ENCODE measurements around the gene SEMA3B. TPM values are rescaled to one million over a fixed set of nuclear protein-coding genes. Genes with fewer than 3 reads are reported as not detected.
A peak's percentile ranks its signal among the peaks of the same experiment; 100 is the strongest.

The SEMA3B gene
- total and polyA plus RNA-seq, 2 of the 4 experiments (the other 2 are of a cell fraction): 4.3 to 29.3 TPM

- no peak for TF ChIP-seq CEBPB (IDR thresholded peaks at IDR 0.05; ENCODE audit: low read depth, low read length)
- TF ChIP-seq NFE2L2 (IDR thresholded peaks at IDR 0.05; ENCODE audit: low read depth, low read length): no peak
- TF ChIP-seq RCOR1 (IDR thresholded peaks at IDR 0.05; ENCODE audit: insufficient replicate concordance, low read length): no peak
These were observed 33.0 kb upstream of the SEMA3B start, which contains the start of gene GNAI2 (continued) for GRCh38 chr3:50235716-50236483.

- WGBS, 2 experiments (ENCODE audit: extremely low coverage in 2 of 2, insufficient read length in 1 of 2): 2% methylated on average over 9 of the region's 13 CpGs; no CpG with 5 or more reads in 1 of the 2 experiments
- POLR2A ChIA-PET (ENCODE audit: unreplicated experiment): interaction anchor here (1.4 kb wide), 1 partner anchor 10 kb away, joined by 6 read pairs; no protein-coding TSS in a partner anchor
- no peak for TF ChIP-seq POLR2A (IDR thresholded peaks at IDR 0.05; ENCODE audit: low read depth, low read length)
- TF ChIP-seq MAFK (IDR thresholded peaks at IDR 0.05; ENCODE audit: low read depth, low read length): no peak
- no peak for TF ChIP-seq CHD1 (IDR thresholded peaks at IDR 0.05; ENCODE audit: low read depth, low read length)
- no peak for TF ChIP-seq FOS (IDR thresholded peaks at IDR 0.05; ENCODE audit: low read depth, low read length)
- no peak for TF ChIP-seq RFX5 (IDR thresholded peaks at IDR 0.05; ENCODE audit: low read depth, low read length)
- no peak for TF ChIP-seq RCOR1 (IDR thresholded peaks at IDR 0.05; ENCODE audit: insufficient replicate concordance, low read length)
- TF ChIP-seq MXI1 (IDR thresholded peaks at IDR 0.05; ENCODE audit: borderline replicate concordance, low read depth, low read length): no peak
- TF ChIP-seq RAD21 (IDR thresholded peaks at IDR 0.05; ENCODE audit: low read length): no peak
- TF ChIP-seq BHLHE40 (IDR thresholded peaks at IDR 0.05; ENCODE audit: low read depth, low read length): no peak
- no peak for TF ChIP-seq SMC3 (IDR thresholded peaks at IDR 0.05; ENCODE audit: low read depth, low read length)
- no peak for TF ChIP-seq CEBPB (IDR thresholded peaks at IDR 0.05; ENCODE audit: low read depth, low read length)
- no peak for TF ChIP-seq USF2 (IDR thresholded peaks at IDR 0.05; ENCODE audit: low read depth, low read length)
- no peak for TF ChIP-seq NFE2L2 (IDR thresholded peaks at IDR 0.05; ENCODE audit: low read depth, low read length)
- no peak for TF ChIP-seq MAZ (IDR thresholded peaks at IDR 0.05; ENCODE audit: borderline replicate concordance, low read depth, low read length)
- peaks cover 10% of the 10 kb centered on the region for H3K9me1 ChIP-seq (ENCODE audit: insufficient read depth, low read length)
- in situ Hi-C loops (cut with MboI; ENCODE audit: low sequenced_read_pairs): no loop called here
- no peak overlapping the region for H2BK20ac ChIP-seq (ENCODE audit: low read depth, low read length)
- no peak overlapping the region for H4K5ac ChIP-seq (ENCODE audit: low read depth, low read length)
- peaks cover 53% of the 10 kb centered on the region for H4K20me1 ChIP-seq (ENCODE audit: insufficient read depth, low read length)
- H3K79me1 ChIP-seq (ENCODE audit: low read depth in 1 of 2, low read length in 2 of 2): peaks cover 0 to 37% of the 10 kb centered on the region in 2 experiments; a peak in 2 of 4 replicates
- peaks cover 9% of the 10 kb centered on the region; the same call in 1 of the 2 replicates for H3K36me3 ChIP-seq (ENCODE audit: control insufficient read depth, insufficient read depth, low read length)
- intact Hi-C loops (cut with micrococcal nuclease): no loop called here
- CTCF ChIA-PET: interaction anchor here (1.6 kb wide), 1 partner anchor 10 kb away, joined by 3 read pairs; no protein-coding TSS in a partner anchor
- peak overlapping the region; percentile 97 for H3K27ac ChIP-seq (ENCODE audit: insufficient read depth, low read length)
- H3K9me3 ChIP-seq (ENCODE audit: control insufficient read depth, insufficient read depth, low read length): no peaks in the 10 kb centered on the region
- 0 out of 2 replicates have a peak overlapping the region, but pooled peaks have one; percentile 37 for H3K18ac ChIP-seq (ENCODE audit: low read depth, low read length)
- H4K91ac ChIP-seq (ENCODE audit: insufficient read depth, low read depth, low read length): peak overlapping the region; percentile 80
- peak overlapping the region; percentile 98 for H3K14ac ChIP-seq (replicated peaks; ENCODE audit: low read depth, low read length)
- H2BK5ac ChIP-seq (ENCODE audit: low read depth, low read length, poor library complexity, severe bottlenecking): peak overlapping the region; percentile 90
- peak overlapping the region; percentile 97 for H3K23ac ChIP-seq (ENCODE audit: low read depth, low read length)
- H3K4me1 ChIP-seq (ENCODE audit: control insufficient read depth, insufficient read depth, low read length): peaks cover 18% of the 10 kb centered on the region
- H4K8ac ChIP-seq (ENCODE audit: low read depth in 2 of 2, low read length in 2 of 2): no peak overlapping the region; a peak in 1 of 4 replicates
- H2AFZ ChIP-seq (replicated peaks; ENCODE audit: low read length, poor library complexity): peak overlapping the region; percentile 79
- H3K4ac ChIP-seq (ENCODE audit: low read depth, low read length): peak overlapping the region; percentile 98
- BruUV-seq (replicated peaks): no TSS peak
- H2BK15ac ChIP-seq (ENCODE audit: low read depth, low read length): no peak overlapping the region
- no peaks in the 10 kb centered on the region for H3K27me3 ChIP-seq (ENCODE audit: control insufficient read depth, insufficient read depth, low read length)
- H3K56ac ChIP-seq (ENCODE audit: extremely low read depth, insufficient read depth, low read length): peak overlapping the region; percentile 84
- no peak overlapping the region for H2BK120ac ChIP-seq (ENCODE audit: low read depth, low read length)
- H3K9ac ChIP-seq (ENCODE audit: low read depth, low read length): peak overlapping the region; percentile 98
- DNase-seq (no peak), ATAC-seq (ENCODE audit: low read depth) (no peak)
- dilution Hi-C loops (cut with HindIII; ENCODE audit: low sequenced_read_pairs, unreplicated experiment): no loop called here
- H3K4me3 ChIP-seq (ENCODE audit: insufficient read depth, low read depth, low read length): peak overlapping the region; percentile 82
- peak overlapping the region; percentile 97 for H3K4me2 ChIP-seq (ENCODE audit: low read depth, low read length)
- peak overlapping the region; percentile 99 for H2AK5ac ChIP-seq (ENCODE audit: low read depth, low read length)
- peak overlapping the region; percentile 100 for H2AK9ac ChIP-seq (replicated peaks; ENCODE audit: low read depth, low read length, poor library complexity)
These were observed 32.3 kb upstream of the SEMA3B start for GRCh38 chr3:50236484-50237132.
